HL-60 (cell line): ENCODE data around the gene SNX5.

Experiments used
- POLR2AphosphoS5 ChIP-seq: IDR thresholded peaks from 2 replicates; pipeline ENCODE4 v1.6.1; 2012; ENCODE audit warnings: low read depth
- SPI1 ChIP-seq: IDR thresholded peaks from 2 replicates; pipeline ENCODE4 v1.6.1; 2012; ENCODE audit warnings: low read depth, mild to moderate bottlenecking, borderline replicate concordance
- TF ChIP-seq, protein P1 (sequence below): IDR thresholded peaks from one replicate; pipeline ENCODE4 v1.5.1; 2011; ENCODE audit warnings: low read length, control low read depth, inconsistent platforms; ENCODE audit not compliant: insufficient read depth
- TF ChIP-seq, protein P2 (sequence below): IDR thresholded peaks from 2 replicates; pipeline ENCODE4 v1.6.1; 2012; ENCODE audit warnings: low read depth; ENCODE audit not compliant: insufficient replicate concordance

DNA sequence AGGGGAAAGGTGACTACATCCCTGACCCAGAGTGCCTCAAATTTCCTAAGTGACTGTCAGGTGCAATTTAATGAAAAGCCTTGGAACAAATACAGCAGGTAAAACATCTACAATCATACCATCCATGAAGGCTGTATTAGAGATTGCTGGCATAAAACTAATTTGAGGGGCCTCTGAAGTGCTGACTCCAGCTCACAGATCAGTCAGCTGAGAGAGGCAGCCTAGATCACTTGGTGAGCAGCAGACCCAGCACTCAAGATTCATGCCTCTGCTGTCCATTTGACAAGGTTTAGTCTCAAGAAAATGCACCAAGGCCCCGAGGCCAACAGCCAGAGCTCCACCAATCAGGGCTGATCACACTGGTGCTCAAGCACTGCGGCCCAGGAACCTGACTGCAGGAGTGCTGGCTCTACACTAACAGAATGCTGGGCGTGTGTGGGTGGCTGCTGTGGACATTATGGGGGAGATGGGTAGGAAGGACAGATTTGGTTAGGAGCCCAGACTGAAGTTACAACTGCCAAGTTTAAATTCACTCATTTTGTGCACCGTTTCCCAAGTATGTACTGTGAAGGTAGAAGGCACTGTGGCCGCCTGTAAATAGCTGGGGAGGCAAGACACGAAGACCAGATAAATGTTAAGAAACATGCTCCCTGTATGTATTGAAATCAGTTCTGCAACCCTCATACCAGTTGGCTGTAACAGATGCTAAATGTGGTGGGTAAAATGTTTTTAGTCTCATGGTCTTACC lies 28.2 kb downstream of the SNX5 start:
- TF ChIP-seq SPI1 = no peak
- TF ChIP-seq, protein P1, sequence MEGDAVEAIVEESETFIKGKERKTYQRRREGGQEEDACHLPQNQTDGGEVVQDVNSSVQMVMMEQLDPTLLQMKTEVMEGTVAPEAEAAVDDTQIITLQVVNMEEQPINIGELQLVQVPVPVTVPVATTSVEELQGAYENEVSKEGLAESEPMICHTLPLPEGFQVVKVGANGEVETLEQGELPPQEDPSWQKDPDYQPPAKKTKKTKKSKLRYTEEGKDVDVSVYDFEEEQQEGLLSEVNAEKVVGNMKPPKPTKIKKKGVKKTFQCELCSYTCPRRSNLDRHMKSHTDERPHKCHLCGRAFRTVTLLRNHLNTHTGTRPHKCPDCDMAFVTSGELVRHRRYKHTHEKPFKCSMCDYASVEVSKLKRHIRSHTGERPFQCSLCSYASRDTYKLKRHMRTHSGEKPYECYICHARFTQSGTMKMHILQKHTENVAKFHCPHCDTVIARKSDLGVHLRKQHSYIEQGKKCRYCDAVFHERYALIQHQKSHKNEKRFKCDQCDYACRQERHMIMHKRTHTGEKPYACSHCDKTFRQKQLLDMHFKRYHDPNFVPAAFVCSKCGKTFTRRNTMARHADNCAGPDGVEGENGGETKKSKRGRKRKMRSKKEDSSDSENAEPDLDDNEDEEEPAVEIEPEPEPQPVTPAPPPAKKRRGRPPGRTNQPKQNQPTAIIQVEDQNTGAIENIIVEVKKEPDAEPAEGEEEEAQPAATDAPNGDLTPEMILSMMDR = no peak
- TF ChIP-seq POLR2AphosphoS5 = no peak; the same call in 1 of the 2 replicates
- TF ChIP-seq, protein P2, sequence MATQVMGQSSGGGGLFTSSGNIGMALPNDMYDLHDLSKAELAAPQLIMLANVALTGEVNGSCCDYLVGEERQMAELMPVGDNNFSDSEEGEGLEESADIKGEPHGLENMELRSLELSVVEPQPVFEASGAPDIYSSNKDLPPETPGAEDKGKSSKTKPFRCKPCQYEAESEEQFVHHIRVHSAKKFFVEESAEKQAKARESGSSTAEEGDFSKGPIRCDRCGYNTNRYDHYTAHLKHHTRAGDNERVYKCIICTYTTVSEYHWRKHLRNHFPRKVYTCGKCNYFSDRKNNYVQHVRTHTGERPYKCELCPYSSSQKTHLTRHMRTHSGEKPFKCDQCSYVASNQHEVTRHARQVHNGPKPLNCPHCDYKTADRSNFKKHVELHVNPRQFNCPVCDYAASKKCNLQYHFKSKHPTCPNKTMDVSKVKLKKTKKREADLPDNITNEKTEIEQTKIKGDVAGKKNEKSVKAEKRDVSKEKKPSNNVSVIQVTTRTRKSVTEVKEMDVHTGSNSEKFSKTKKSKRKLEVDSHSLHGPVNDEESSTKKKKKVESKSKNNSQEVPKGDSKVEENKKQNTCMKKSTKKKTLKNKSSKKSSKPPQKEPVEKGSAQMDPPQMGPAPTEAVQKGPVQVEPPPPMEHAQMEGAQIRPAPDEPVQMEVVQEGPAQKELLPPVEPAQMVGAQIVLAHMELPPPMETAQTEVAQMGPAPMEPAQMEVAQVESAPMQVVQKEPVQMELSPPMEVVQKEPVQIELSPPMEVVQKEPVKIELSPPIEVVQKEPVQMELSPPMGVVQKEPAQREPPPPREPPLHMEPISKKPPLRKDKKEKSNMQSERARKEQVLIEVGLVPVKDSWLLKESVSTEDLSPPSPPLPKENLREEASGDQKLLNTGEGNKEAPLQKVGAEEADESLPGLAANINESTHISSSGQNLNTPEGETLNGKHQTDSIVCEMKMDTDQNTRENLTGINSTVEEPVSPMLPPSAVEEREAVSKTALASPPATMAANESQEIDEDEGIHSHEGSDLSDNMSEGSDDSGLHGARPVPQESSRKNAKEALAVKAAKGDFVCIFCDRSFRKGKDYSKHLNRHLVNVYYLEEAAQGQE = no peak
